ENCODE measurements around the gene TTLL11.
A peak's percentile ranks its signal among the peaks of the same experiment; 100 is the strongest.

Gene TTLL11

GRCh38 chr9:121857928-121858327 lies 235.2 kb downstream of the TTLL11 start:
- DNase-seq (ENCODE audit: low read depth in 2 of 2), result no peak

DNA sequence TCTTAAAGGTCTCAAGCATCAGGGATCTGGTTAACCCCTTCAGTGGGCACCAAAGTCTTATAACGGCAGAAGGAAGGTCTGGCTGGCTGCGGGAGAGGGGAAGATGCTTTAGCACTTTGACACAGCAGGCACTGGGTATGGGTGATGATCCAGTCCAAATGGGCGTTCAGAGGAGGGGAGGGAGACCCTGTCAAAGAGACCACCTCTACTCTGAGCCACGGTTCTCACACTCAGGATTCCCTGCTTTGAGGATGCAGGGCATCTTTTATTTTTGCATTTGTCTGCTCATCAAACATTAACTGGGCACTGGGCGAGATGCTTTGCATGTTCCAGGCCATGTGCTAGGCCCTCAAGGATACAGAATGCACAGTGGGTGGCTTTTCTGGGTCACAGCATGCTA lies 237.6 kb downstream of the TTLL11 start:
- DNase-seq (ENCODE audit: low read depth in 2 of 2), result no peak

DNA sequence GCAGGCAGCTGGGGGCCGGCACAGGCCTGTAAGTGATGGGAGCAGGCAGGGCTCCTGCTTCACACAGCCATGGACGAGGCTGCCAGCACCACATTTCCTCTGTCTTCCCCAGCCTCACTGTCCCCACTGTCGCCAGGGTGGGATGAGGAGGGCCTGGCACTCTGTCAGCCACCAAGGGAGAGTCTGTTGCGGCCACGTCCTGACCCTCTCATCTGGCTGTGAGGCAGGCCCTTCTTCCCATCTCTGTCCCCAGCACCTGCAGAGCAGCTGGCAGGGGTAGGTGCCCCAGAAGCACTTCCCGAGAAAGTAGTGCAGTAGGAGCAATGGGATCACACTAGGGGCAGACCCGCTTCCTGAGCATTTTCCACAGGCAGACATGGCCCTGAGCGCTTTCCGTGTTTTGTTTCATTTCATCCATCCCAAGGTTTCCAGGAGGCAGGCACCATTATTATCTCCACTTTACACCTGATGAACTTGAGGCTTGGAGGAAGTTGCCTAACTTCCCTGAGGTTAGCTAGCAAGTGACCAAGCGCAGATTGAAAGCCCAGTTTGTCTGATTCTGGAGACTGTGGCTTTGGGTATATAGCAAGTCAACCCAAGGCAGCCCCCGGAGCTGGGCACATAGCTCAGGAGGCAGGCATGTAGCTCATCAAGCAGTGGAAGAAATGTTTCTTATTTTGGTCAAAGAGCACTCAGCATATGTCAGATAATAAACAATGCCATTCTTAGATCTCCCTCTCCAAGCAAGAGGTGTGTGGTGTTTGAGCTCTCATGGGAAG lies 239.3 kb downstream of the TTLL11 start:
- DNase-seq (ENCODE audit: low read depth in 2 of 2), result no peak

- DNase-seq (ENCODE audit: low read depth in 2 of 2), result no peak
Measured at GRCh38 chr9:121852651-121853616, 240.2 kb downstream of the TTLL11 start.

- DNase-seq (ENCODE audit: low read depth in 2 of 2), result no peak
Measured at GRCh38 chr9:121852241-121852640, 240.9 kb downstream of the TTLL11 start.

DNA sequence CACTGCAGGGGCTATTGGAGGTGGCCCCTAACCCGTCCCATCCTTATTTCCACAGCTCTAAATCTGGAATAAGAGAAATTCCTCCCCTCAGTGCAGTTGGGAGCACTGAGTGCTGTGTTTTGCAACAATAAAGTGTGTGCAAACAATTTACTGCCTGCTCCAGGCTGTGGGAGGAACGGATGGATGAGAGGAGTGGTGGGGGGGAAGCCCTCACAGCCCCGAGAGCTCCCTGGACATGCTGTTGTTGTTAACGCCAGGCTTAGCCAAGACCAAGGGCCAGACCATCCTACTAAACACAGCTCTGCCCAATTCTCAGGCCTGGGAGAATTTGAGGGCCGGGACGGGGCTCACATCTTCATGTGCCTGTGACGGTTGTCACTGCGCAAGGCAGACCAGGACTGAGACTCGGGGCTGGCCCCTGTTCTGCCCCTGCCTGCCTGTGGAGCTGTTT lies 241.4 kb downstream of the TTLL11 start:
- DNase-seq (ENCODE audit: low read depth in 2 of 2), result no peak

GRCh38 chr9:121850366-121850765 lies 242.7 kb downstream of the TTLL11 start:
- DNase-seq (ENCODE audit: low read depth in 2 of 2), result no peak

- no peak for DNase-seq (ENCODE audit: low read depth in 2 of 2)
Measured at GRCh38 chr9:121849554-121849953, 243.6 kb downstream of the TTLL11 start.

- DNase-seq (ENCODE audit: low read depth in 2 of 2), result no peak
Measured at GRCh38 chr9:121844562-121844961, 248.5 kb downstream of the TTLL11 start.

- no peak for DNase-seq (ENCODE audit: low read depth in 2 of 2)
Measured at GRCh38 chr9:121844098-121844497, 249.0 kb downstream of the TTLL11 start.

GRCh38 chr9:121842612-121842978 lies 250.5 kb downstream of the TTLL11 start:
- no peak for DNase-seq (ENCODE audit: low read depth in 2 of 2)

- DNase-seq (ENCODE audit: low read depth in 2 of 2), result no peak
Measured at GRCh38 chr9:121841771-121842611, 251.1 kb downstream of the TTLL11 start.

GRCh38 chr9:121840838-121841760 lies 252.0 kb downstream of the TTLL11 start:
- peak; percentile 10 to 32 for DNase-seq (ENCODE audit: low read depth in 2 of 2)

- no peak for DNase-seq (ENCODE audit: low read depth in 2 of 2)
Measured at GRCh38 chr9:121839726-121840500, 253.2 kb downstream of the TTLL11 start.

GRCh38 chr9:121838746-121839669 lies 254.1 kb downstream of the TTLL11 start:
- no peak for DNase-seq (ENCODE audit: low read depth in 2 of 2)

DNA sequence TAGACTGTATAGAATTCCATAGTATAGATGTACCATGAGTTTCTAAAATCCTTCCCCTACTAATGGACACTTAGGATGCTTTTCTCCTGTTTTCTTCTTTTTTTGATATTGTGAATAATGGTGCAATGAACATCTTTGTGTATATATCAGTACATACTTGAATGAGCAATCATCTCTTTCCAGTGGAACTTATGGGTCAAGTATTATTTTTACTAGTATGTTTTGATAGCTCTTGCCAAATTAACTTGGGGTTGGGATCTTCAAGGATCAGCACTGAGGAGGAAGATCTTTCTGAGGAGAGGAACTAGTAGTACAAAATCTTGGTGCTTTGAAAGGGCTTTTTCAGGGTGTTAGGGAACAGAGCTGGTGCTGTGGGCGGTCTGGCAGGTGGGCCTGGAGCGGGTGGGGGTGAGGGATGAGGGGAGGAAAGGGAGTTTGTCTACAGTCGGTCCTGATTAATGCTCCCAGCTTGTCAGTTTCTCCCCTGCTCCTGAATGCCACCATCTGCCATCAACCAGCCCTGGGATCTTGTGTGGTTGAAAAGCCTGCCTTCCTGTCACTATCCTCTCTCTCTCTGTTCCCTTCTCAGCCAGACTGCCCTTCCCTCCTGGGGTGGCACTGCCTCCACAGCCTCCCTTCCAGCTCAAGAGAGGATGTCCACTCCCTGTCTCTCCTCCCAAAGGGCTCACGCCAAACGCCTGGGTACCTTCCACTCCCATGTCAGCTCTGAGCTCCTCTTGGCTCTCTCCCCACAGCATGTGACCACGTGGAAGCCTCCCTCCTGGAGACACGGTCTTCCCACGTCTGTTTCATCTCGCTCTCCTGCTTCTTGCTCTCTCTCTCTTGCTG lies 255.8 kb downstream of the TTLL11 start:
- no peak for DNase-seq (ENCODE audit: low read depth in 2 of 2)

DNA sequence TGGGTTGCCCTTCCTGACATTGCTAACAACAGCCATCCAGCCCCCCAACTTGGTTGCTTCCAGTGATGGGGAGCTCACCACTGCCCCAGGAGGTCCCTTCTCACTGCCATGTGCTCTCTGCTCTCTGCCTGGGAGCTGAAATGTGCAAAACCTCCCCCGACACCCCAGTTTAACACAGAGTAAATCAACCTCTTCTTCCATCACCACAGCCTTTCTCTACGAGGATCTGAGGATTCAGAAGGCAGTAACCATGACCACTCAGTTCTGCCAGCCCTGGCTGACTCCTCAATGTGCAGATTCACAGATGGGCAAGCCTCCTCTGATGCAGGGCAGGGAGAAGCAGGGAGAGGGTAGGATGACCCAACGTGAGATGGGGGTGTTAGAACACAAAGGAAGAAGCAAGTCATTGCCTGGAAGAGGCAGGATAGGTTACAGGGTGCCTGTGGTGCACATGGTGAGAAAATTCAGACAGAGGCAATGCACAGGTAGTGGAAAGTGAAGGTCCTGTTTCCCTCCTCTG lies 256.7 kb downstream of the TTLL11 start:
- DNase-seq (ENCODE audit: low read depth in 2 of 2), result no peak

Measured in stimulated activated CD8-positive, alpha-beta memory T cell treated with anti-CD3 and anti-CD28 coated beads, Interleukin-15, amount 100 ng/mL, for 48 hours (primary cell).